GM19452 (cell line): ENCODE results near the gene AGMO.

ENCODE experiments used
- ATAC-seq: cut with Tn5 transposase; IDR thresholded peaks from one replicate; pipeline ENCODE4 v1.9.1; 2021; ENCODE audit not compliant: unreplicated experiment

AGMO gene

GRCh38 chr7:15504351-15504750, 57.5 kb downstream of the AGMO start:
- no peak for ATAC-seq

GRCh38 chr7:15503603-15504290, 58.1 kb downstream of the AGMO start:
- no peak for ATAC-seq

DNA sequence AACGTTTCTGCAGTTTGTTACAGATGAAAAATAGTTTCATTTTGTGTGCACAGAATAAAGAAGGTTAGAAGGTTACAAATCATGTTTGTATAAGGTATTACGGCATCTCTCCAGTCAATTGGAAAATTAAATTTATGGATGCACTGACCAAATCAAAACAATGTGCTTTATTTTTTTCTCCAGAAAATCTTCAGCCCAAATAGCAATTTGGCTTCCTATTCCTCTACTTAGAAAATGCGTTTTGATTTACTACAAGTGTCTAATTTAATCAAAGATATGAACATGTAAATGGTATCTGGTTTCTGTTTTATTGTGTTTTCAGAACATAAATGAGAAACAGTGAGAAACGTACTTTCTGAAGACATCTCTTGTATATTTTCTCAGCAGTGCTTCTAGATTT, 63.4 kb downstream of the AGMO start:
- no peak for ATAC-seq

DNA sequence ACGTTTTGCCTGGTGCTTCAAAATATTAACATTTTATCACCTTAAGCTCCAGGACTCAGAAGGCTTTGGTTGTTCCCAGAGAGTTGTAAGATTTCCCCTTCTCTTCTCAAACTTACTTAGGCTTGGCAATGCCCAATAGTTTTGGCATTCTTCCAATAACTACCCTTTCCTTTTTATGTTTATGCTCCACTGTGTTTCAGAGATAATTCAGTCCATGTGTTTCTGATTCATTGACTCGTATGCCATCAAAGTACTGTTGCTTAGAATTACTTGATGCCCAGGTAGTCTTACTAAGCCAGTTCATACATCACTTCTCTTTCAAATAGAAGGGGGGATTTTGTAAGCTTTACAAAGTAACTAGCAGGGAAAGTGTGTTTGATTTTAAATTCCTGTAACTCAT, 66.6 kb downstream of the AGMO start:
- no peak for ATAC-seq

- no peak for ATAC-seq
These were observed 67.1 kb downstream of the AGMO start for GRCh38 chr7:15494711-15495110.

- ATAC-seq = no peak
These were observed 70.5 kb downstream of the AGMO start for GRCh38 chr7:15491361-15491760.

GRCh38 chr7:15490291-15490690, 71.5 kb downstream of the AGMO start:
- ATAC-seq = no peak

GRCh38 chr7:15489861-15490260, 72.0 kb downstream of the AGMO start:
- no peak for ATAC-seq

DNA sequence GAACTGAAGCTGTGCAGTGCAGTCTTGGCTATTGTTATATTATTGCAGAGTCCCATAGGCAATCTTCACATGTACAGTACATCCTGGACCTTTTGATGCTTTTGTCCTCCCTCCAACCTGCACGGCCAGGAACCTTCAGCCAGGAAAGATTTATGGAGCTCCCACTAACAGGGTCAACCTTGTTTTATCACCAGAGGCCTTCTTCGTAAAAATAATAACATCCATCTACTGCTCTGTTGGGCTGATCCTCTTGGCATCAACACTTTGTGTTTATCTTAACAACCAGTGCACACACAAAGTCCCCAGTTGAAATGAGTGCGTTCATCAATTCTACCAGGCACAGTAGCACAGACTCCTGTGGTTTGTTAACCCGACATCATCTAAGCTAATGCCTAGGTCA, 72.4 kb downstream of the AGMO start:
- no peak for ATAC-seq

DNA sequence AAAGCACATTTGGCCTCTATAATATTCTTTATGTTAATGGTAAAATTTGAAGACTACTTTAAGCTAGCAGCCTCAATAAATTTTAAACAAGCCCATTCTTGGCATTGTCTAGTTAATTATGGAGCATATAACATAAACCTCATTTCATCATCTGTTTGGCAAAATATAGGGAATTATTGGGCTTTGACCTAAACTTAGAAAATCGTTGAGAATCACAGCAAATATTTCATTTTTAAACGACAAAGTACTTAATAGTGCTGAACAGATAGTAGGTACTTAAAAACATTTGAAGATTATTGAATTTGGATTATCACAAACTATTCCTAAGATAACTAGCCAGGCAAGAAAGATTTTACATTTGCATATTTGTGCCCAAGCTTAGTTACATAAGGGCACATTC, 73.4 kb downstream of the AGMO start:
- no peak for ATAC-seq

GRCh38 chr7:15487896-15488295, 73.9 kb downstream of the AGMO start:
- no peak for ATAC-seq

GRCh38 chr7:15485998-15486397, 75.8 kb downstream of the AGMO start:
- ATAC-seq = no peak

DNA sequence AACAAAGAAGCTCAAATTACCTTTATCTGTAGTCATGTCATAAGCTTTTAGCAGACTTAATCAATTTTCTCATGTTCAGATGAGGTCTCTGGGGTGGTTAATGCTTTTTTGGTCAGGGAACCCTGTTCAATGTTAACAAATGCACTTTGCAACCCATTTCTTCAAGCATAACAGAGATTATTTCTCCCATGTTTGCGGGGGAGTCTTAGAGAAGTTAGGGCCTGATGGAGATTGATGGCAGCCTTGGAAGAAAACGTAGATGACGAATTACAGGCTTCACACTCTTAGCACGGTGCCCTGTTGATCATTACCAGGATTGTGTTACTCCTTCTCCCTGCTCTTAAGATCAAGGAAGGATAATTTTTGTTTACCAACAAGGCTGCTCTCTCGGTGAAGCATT, 76.4 kb downstream of the AGMO start:
- ATAC-seq = no peak

GRCh38 chr7:15481132-15481531, 80.7 kb downstream of the AGMO start:
- ATAC-seq = no peak

DNA sequence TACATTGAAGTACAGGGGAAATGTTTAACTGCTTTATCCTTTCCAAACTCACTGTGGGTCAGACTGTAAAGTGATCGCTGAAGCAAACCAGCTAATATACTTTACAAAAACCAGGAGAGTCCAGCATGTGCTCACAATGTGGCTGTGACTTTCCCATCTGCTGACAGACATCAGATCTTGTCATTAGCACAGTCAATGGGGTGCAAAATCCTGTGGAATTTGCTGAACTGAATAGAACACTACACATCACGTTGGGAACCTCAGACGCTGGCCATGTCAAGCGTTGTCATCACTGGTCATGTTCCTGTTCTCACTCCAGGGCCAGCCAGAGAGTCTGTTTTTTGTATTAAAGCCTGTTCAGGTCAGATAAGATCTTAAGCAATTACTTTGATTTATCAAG, 83.4 kb downstream of the AGMO start:
- no peak for ATAC-seq

DNA sequence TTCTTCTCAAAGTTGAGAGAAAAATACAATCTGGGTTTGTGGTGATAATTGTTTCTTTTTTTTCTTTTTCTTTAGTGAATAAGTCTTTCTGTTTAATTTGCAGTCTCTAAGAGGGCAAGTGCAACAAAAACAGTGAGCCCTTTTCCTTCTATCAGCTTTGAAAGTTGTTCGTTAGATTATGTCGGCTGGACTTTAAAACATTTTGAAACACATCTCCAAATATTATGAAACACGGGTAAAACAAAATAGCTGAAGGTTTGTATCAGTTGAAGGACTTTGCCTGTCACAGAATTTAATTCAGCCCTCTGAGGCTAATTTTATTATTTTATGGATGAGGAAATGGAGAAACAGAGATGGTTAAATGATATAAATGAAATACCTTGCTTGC, 85.3 kb downstream of the AGMO start:
- no peak for ATAC-seq

- ATAC-seq = no peak
These were observed 85.8 kb downstream of the AGMO start for GRCh38 chr7:15475808-15476530.

DNA sequence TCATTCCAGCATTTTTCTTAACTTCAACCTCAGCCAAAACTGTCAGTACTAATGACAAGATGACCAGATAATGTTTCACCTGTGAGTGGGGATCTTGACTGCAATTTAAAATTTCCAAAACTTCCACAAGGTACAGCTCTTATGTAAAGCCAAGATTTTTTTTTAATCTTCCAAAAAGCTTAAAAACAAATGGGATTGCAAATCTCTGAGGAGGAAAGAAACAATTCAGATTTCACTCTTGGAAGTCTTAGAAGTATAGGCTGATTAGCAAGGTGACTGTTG, 90.2 kb downstream of the AGMO start:
- ATAC-seq = no peak

DNA sequence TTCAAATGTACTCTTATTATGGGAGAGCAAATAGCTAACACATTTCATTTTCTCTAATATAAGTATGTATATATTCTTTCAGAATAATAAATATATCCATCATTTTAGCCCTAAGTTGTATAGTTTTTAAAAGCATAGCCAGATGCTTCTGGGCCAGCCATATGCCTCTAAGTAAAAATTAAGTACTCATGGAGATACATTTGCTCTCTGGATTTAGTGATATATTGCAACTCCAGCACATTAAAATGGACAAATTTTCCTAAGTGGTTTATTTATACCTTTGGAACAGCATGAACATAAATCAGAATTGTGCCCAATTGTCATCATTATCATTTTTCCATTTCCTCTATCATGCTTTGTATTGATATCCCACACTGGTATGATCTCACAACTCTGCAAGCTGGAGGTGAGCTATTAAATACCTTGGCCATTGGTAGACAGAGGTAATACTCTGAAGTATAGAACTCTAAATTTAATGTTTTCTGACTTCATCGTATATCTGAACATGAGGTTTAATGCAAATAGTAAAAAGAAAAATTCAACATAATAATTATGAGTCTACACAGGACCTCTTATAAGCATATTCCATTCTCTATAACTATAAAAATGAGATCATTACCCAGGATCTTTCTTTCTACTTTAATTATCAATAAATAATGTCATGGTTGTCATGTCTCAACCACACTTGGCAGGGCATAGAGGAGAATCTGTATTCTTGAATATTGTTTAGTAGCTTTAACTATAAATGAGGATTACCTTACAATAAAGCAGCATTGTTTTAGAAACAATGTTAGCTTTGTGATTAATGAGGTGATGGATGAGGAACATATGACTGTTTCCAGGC, 90.8 kb downstream of the AGMO start:
- no peak for ATAC-seq

DNA sequence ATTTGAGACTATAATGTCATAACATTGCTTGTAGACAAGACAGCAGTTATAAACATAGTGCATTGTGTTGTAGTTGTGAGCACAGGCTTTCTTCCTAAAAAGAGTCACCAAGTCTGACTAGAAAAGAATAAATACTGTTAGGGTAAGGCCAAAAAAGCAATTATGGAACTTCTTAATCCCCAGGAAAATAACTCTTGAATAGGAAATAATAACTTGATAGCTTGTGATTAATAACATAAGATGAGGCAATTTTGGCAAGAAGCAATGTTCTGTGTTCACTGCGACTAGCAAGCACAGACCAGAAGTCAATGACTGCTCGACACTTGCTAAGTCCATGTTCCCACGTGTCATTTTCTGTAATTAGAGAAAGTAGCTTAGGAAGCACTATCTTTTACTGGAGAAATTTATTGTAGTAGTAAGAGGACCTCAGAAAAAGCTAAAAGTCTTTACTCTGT, 97.1 kb downstream of the AGMO start:
- no peak for ATAC-seq

DNA sequence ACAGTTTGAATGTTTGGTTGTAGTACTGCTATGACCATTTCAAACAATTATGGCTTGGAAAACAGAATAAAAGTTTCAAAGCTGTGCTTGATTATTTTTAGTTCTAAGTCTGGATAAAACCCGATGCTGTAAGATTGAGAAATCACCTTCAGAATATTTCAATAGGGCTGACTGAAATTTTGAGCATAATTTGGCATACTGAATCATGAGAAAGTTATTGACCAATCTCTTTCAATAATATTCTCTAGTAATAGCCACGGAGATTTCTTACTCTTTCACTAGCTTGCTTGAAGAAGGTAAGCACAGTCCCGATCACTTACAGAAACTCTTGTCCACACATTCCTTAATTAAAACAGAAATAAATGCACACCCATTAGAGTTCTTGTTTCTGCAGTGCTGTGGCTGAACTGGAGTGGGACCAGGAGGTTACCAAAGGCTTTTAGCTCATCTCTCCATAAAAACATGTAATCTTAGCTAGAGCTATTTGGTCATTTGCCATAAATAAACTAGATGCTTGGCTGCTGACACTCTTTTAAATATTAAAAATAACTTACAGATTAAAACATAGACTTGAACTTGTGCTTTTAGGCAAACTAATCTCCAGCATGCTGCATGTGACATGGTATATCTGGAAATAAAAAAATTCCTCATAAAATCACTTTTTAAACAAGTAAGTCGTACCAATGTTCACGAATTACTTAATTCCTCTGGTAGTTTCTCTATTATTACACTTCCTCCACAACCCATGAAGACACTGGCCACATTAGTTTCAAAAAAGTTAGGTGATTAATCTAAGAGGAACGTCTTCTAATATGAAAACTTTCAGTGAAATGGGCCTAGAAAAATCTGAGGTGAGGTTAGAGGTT, 97.8 kb downstream of the AGMO start:
- no peak for ATAC-seq
